WTC11 (cell line): ENCODE measurements around the gene LY6G6C. TPM values are rescaled to one million over a fixed set of nuclear protein-coding genes. Genes with fewer than 3 reads are reported as not detected.

Source experiments
- ATAC-seq: fragments of 200-7000 bp; cut with Tn5 transposase; 2 replicates; pipeline ENCODE4 v1.10.0; 2021; ENCODE audit warnings: mild to moderate bottlenecking, moderate library complexity
- CTCF ChIA-PET: fragments of 300-600 bp; sonication (Branson Sonifier 250); formaldehyde crosslinking; loops from one replicate; lab custom pipeline; 2021; ENCODE audit warnings: antibody characterized with exemption; lab: Charles Lee
- POLR2A ChIA-PET: fragments of 350-600 bp; sonication (Branson Sonifier 250); formaldehyde crosslinking; loops from one replicate; lab custom pipeline; 2021; ENCODE audit warnings: antibody characterized with exemption; lab: Charles Lee
- DNase-seq: peaks from one replicate; pipeline ENCODE4 v3.0.0; 2021; ENCODE audit warnings: low spot score
- H3K27ac Mint-ChIP-seq: 2 replicates; pipeline ENCODE4 v1.8.0; 2021; ENCODE audit warnings: mixed read lengths
- H3K27me3 Mint-ChIP-seq: 2 replicates; pipeline ENCODE4 v1.8.0; 2021; ENCODE audit warnings: low read depth, mild to moderate bottlenecking, moderate library complexity, mixed read lengths
- H3K36me3 Mint-ChIP-seq: 2 replicates; pipeline ENCODE4 v1.8.0; 2021; ENCODE audit warnings: mixed read lengths
- H3K4me1 Mint-ChIP-seq: 2 replicates; pipeline ENCODE4 v1.8.0; 2022; ENCODE audit warnings: mixed read lengths
- H3K4me3 Mint-ChIP-seq: 2 replicates; pipeline ENCODE4 v1.8.0; 2021; ENCODE audit warnings: mild to moderate bottlenecking, moderate library complexity, mixed read lengths
- H3K9me3 Mint-ChIP-seq: 2 replicates; pipeline ENCODE4 v1.8.0; 2021; ENCODE audit warnings: mixed read lengths
- ARID4B ChIP-seq: sonication (generic); formaldehyde crosslinking; IDR thresholded peaks from 2 replicates; pipeline ENCODE4 v1.8.0; 2023; ENCODE audit warnings: missing genetic modification reagents, mild to moderate bottlenecking, borderline replicate concordance
- CBFB ChIP-seq: sonication (generic); formaldehyde crosslinking; IDR thresholded peaks from 2 replicates; pipeline ENCODE4 v1.8.1; 2022; ENCODE audit warnings: mild to moderate bottlenecking, low read depth, missing genetic modification reagents
- CTCF ChIP-seq: fragments of 200-600 bp; IDR thresholded peaks from 2 replicates; pipeline ENCODE4 v1.8.0; 2022; ENCODE audit warnings: antibody characterized with exemption
- E2F1 ChIP-seq: sonication (generic); formaldehyde crosslinking; IDR thresholded peaks from 2 replicates; pipeline ENCODE4 v1.8.0; 2022; ENCODE audit warnings: mild to moderate bottlenecking, missing genetic modification reagents
- ELF4 ChIP-seq: sonication (generic); formaldehyde crosslinking; IDR thresholded peaks from 2 replicates; pipeline ENCODE4 v1.8.1; 2022; ENCODE audit warnings: low read depth, mild to moderate bottlenecking, moderate library complexity, missing genetic modification reagents
- EMX1 ChIP-seq: fragments of 250-450 bp; sonication (Bioruptor Pico); IDR thresholded peaks from 2 replicates; pipeline ENCODE4 v1.8.0; 2021; ENCODE audit warnings: mild to moderate bottlenecking
- ERG ChIP-seq: fragments of 250-450 bp; sonication (Bioruptor Pico); IDR thresholded peaks from 2 replicates; pipeline ENCODE4 v1.8.0; 2021; ENCODE audit warnings: mild to moderate bottlenecking
- ESRRA ChIP-seq: sonication (generic); formaldehyde crosslinking; IDR thresholded peaks from 2 replicates; pipeline ENCODE4 v1.8.1; 2022; ENCODE audit warnings: mild to moderate bottlenecking, missing genetic modification reagents, borderline replicate concordance
- ETV6 ChIP-seq: sonication (generic); formaldehyde crosslinking; IDR thresholded peaks from 2 replicates; pipeline ENCODE4 v1.8.1; 2022; ENCODE audit warnings: mild to moderate bottlenecking, missing genetic modification reagents
- GTF2I ChIP-seq: fragments of 250-450 bp; sonication (Bioruptor Pico); conservative IDR thresholded peaks from 2 replicates; pipeline ENCODE4 v1.4.0; 2021; ENCODE audit warnings: mild to moderate bottlenecking
- RORB ChIP-seq: fragments of 250-450 bp; sonication (Bioruptor Pico); IDR thresholded peaks from 2 replicates; pipeline ENCODE4 v1.9.0; 2021; ENCODE audit warnings: mild to moderate bottlenecking
- SMAD3 ChIP-seq: sonication (generic); formaldehyde crosslinking; IDR thresholded peaks from 2 replicates; pipeline ENCODE4 v1.8.0; 2022; ENCODE audit warnings: missing genetic modification reagents, mild to moderate bottlenecking, borderline replicate concordance
- ZBTB43 ChIP-seq: sonication (generic); formaldehyde crosslinking; IDR thresholded peaks from 2 replicates; pipeline ENCODE4 v1.8.1; 2023; ENCODE audit warnings: mild to moderate bottlenecking, missing genetic modification reagents
- ZNF232 ChIP-seq: sonication (generic); formaldehyde crosslinking; IDR thresholded peaks from 2 replicates; pipeline ENCODE4 v1.8.0; 2022; ENCODE audit warnings: mild to moderate bottlenecking, missing genetic modification reagents
- ZNF263 ChIP-seq: sonication (generic); formaldehyde crosslinking; IDR thresholded peaks from 2 replicates; pipeline ENCODE4 v1.8.1; 2022; ENCODE audit warnings: low read depth, mild to moderate bottlenecking, moderate library complexity, missing genetic modification reagents
- ZNF396 ChIP-seq: fragments of 250-450 bp; sonication (Bioruptor Pico); IDR thresholded peaks from 2 replicates; pipeline ENCODE4 v1.8.0; 2021; ENCODE audit warnings: mild to moderate bottlenecking, moderate library complexity, borderline replicate concordance
- ZNF423 ChIP-seq: fragments of 250-450 bp; sonication (Bioruptor Pico); IDR thresholded peaks from 2 replicates; pipeline ENCODE4 v2.1.2; 2022; ENCODE audit warnings: mild to moderate bottlenecking, moderate library complexity
- total RNA-seq: library from RNA; stranded (reverse); gene quantifications from 3 replicates; pipeline ENCODE4 v1.2.3, GENCODE V29; 2021

The LY6G6C gene
- total RNA-seq, 1 experiment from 2014 or later: 0.35 TPM

- TF ChIP-seq ZBTB43 (no peak), ZNF263 (CRISPR knock-in tag) (no peak), GTF2I (no peak), E2F1 (CRISPR knock-in tag) (no peak), ZNF423 (CRISPR knock-in tag) (no peak), RORB (CRISPR knock-in tag) (no peak), ERG (CRISPR knock-in tag) (no peak)
Measured at GRCh38 chr6:31700740-31701401, 20.7 kb downstream of the LY6G6C start (continued).

GRCh38 chr6:31697555-31697954 is 24.0 kb downstream of the LY6G6C start:
- ATAC-seq (no peak), DNase-seq (no peak)
- Mint-ChIP-seq H3K36me3 (peaks cover 11% of the 10 kb centered on the region), H3K4me1 (peaks cover 8% of the 10 kb centered on the region), H3K27me3 (no peaks in the 10 kb centered on the region; the same call in 1 of the 2 replicates), H3K27ac (peak overlapping the region; percentile 41)
- CTCF ChIA-PET: interaction anchor here (0.7 kb wide), 1 partner anchor 191 kb away, joined by 3 read pairs; no protein-coding TSS in a partner anchor
- no peak for TF ChIP-seq ZNF396
- no peak for TF ChIP-seq ZNF232 (CRISPR knock-in tag)
- TF ChIP-seq ELF4 (CRISPR knock-in tag): no peak
- TF ChIP-seq CTCF: no peak
- TF ChIP-seq ZNF263 (CRISPR knock-in tag): no peak
- no peak for TF ChIP-seq CBFB (CRISPR knock-in tag)
- TF ChIP-seq EMX1: no peak
- TF ChIP-seq ZBTB43: no peak
- no peak for TF ChIP-seq SMAD3 (CRISPR knock-in tag)
- no peak for TF ChIP-seq ESRRA (CRISPR knock-in tag)
- TF ChIP-seq GTF2I: no peak
- TF ChIP-seq ETV6 (CRISPR knock-in tag): no peak
- no peak for TF ChIP-seq ARID4B (CRISPR knock-in tag)
- TF ChIP-seq, all 79 proteins: peak for 0
- POLR2A ChIA-PET: no interaction called here
- H3K9me3 Mint-ChIP-seq: no peaks in the 10 kb centered on the region
- no peak overlapping the region for H3K4me3 Mint-ChIP-seq
